ENCODE data around the gene POLD3. TPM values are rescaled to one million over a fixed set of nuclear protein-coding genes. Genes with fewer than 3 reads are reported as not detected.
"Not testable (repeated sequence)": the region's sequence is repeated elsewhere in the genome, so short reads cannot be mapped to it uniquely, and the experiment has no call there.

Gene POLD3
- total RNA-seq, 1 donor from 2014 or later = 27.9 TPM

- no peak for DNase-seq (ENCODE audit: low spot score, unreplicated experiment)
- Mint-ChIP-seq H3K9me3 (ENCODE audit: low read depth) (no peaks in the 10 kb centered on the region), H3K27ac (no peak overlapping the region), H3K4me1 (ENCODE audit: low read depth) (no peaks in the 10 kb centered on the region), H3K36me3 (ENCODE audit: insufficient read depth) (peaks cover 12% of the 10 kb centered on the region), H3K4me3 (ENCODE audit: low read depth) (no peak overlapping the region), H3K27me3 (no peaks in the 10 kb centered on the region)
- no peak for TF ChIP-seq CTCF (IDR thresholded peaks at IDR 0.05; ENCODE audit: unreplicated experiment)
These were observed 56.5 kb downstream of the POLD3 start for GRCh38 chr11:74648894-74649293.

GRCh38 chr11:74650498-74650897 is 58.1 kb downstream of the POLD3 start:
- Mint-ChIP-seq H3K9me3 (ENCODE audit: low read depth) (no peaks in the 10 kb centered on the region), H3K36me3 (ENCODE audit: insufficient read depth) (peaks cover 11% of the 10 kb centered on the region), H3K27me3 (no peaks in the 10 kb centered on the region), H3K4me1 (ENCODE audit: low read depth) (no peaks in the 10 kb centered on the region), H3K27ac (no peak overlapping the region), H3K4me3 (ENCODE audit: low read depth) (no peak overlapping the region)
- no peak for TF ChIP-seq CTCF (IDR thresholded peaks at IDR 0.05; ENCODE audit: unreplicated experiment)
- no peak for DNase-seq (ENCODE audit: low spot score, unreplicated experiment)

GRCh38 chr11:74654976-74655375 is 62.6 kb downstream of the POLD3 start:
- H3K4me1 Mint-ChIP-seq (ENCODE audit: low read depth) = no peaks in the 10 kb centered on the region
- H3K27me3 Mint-ChIP-seq = no peaks in the 10 kb centered on the region
- H3K27ac Mint-ChIP-seq = no peak overlapping the region
- H3K9me3 Mint-ChIP-seq (ENCODE audit: low read depth) = peaks cover 13% of the 10 kb centered on the region
- peaks cover 24% of the 10 kb centered on the region for H3K36me3 Mint-ChIP-seq (ENCODE audit: insufficient read depth)
- DNase-seq (ENCODE audit: low spot score, unreplicated experiment) = no peak
- H3K4me3 Mint-ChIP-seq (ENCODE audit: low read depth) = no peak overlapping the region
- TF ChIP-seq CTCF (IDR thresholded peaks at IDR 0.05; ENCODE audit: unreplicated experiment) = no peak

GRCh38 chr11:74659124-74659523 is 66.7 kb downstream of the POLD3 start:
- H3K9me3 Mint-ChIP-seq (ENCODE audit: low read depth) = peaks cover 13% of the 10 kb centered on the region
- not testable (repeated sequence) for H3K27me3 Mint-ChIP-seq; H3K4me1 Mint-ChIP-seq (ENCODE audit: low read depth); DNase-seq (ENCODE audit: low spot score, unreplicated experiment); H3K27ac Mint-ChIP-seq; H3K4me3 Mint-ChIP-seq (ENCODE audit: low read depth)
- peaks cover 15% of the 10 kb centered on the region for H3K36me3 Mint-ChIP-seq (ENCODE audit: insufficient read depth)

DNA sequence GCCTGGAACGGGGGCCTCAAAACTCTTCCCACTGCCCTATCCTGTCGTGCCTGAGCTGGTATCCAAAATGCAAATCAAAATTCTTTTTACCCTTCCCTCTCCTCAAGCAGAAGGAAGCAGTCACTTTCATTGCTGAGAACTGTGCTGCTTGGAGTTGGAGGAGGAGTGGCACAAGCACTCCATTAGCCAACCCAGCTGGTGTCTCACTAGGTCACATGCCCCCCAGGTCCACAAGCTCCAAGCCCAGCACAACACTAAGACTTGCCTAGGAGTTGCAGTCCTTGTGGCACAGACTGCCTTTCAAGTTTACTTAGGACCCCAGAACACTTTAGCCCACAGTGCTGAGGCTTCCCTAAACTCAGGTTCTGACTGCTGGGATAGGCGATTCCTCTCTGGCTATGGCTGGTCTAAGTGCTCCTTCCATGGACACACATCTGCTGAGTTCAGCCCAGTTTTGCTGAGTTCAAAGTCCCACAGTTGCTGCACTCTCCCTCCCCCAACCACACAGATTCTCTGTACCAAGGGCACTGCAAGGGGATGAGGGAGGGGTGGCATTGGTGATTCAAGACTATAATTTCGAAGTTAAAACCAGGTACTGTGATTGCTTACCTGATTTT is 70.2 kb downstream of the POLD3 start:
- H3K4me3 Mint-ChIP-seq (ENCODE audit: low read depth) = no peak overlapping the region
- H3K27ac Mint-ChIP-seq = no peak overlapping the region
- DNase-seq (ENCODE audit: low spot score, unreplicated experiment) = no peak
- H3K9me3 Mint-ChIP-seq (ENCODE audit: low read depth) = peaks cover 13% of the 10 kb centered on the region
- H3K36me3 Mint-ChIP-seq (ENCODE audit: insufficient read depth) = peaks cover 11% of the 10 kb centered on the region
- no peaks in the 10 kb centered on the region for H3K4me1 Mint-ChIP-seq (ENCODE audit: low read depth)
- no peaks in the 10 kb centered on the region for H3K27me3 Mint-ChIP-seq
- no peak for TF ChIP-seq CTCF (IDR thresholded peaks at IDR 0.05; ENCODE audit: unreplicated experiment)

DNA sequence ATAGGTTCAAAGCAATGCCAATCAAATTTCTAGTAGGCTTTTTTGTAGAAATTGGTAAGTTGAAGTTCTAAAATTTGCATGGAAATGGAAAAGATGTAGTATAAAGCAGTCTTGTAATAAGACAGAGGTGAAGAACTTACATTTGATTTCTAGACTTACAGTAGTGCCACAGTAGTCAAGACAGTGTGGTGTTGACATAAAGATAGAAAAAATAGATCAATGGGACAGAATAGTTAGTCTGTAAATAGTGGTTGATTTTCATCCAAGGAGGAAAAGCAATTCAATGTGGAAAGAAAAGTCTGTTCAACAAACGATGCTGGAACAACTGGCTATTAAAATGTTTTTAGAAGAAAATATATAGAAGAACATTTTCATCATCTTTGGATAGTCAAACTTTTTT is 70.9 kb downstream of the POLD3 start:
- no peaks in the 10 kb centered on the region for H3K4me1 Mint-ChIP-seq (ENCODE audit: low read depth)
- DNase-seq (ENCODE audit: low spot score, unreplicated experiment) = no peak
- H3K27ac Mint-ChIP-seq = no peak overlapping the region
- peaks cover 8% of the 10 kb centered on the region for H3K36me3 Mint-ChIP-seq (ENCODE audit: insufficient read depth)
- no peak for TF ChIP-seq CTCF (IDR thresholded peaks at IDR 0.05; ENCODE audit: unreplicated experiment)
- peaks cover 9% of the 10 kb centered on the region for H3K9me3 Mint-ChIP-seq (ENCODE audit: low read depth)
- no peak overlapping the region for H3K4me3 Mint-ChIP-seq (ENCODE audit: low read depth)
- H3K27me3 Mint-ChIP-seq = no peaks in the 10 kb centered on the region
